HG03565 (cell line): Measurements from ENCODE around the gene TMBIM6.
"Not testable (repeated sequence)": the region's sequence is repeated elsewhere in the genome, so short reads cannot be mapped to it uniquely, and the experiment has no call there.

Experiments used
- ATAC-seq: cut with Tn5 transposase; IDR thresholded peaks from one replicate; pipeline ENCODE4 v1.9.1; 2021; ENCODE audit warnings: mild to moderate bottlenecking, moderate library complexity; ENCODE audit not compliant: unreplicated experiment

TMBIM6 gene

GRCh38 chr12:49776413-49776812 lies 35.1 kb downstream of the TMBIM6 start:
- no peak for ATAC-seq

GRCh38 chr12:49776858-49777257 lies 35.5 kb downstream of the TMBIM6 start:
- no peak for ATAC-seq

- no peak for ATAC-seq
Observed at GRCh38 chr12:49777341-49777740, 36.0 kb downstream of the TMBIM6 start.

- no peak for ATAC-seq
Observed at GRCh38 chr12:49777800-49778748, 36.7 kb downstream of the TMBIM6 start.

- no peak for ATAC-seq
Observed at GRCh38 chr12:49779581-49779980, 38.2 kb downstream of the TMBIM6 start.

GRCh38 chr12:49780914-49781313 lies 39.6 kb downstream of the TMBIM6 start:
- not testable (repeated sequence) for ATAC-seq

GRCh38 chr12:49783917-49784676 lies 42.7 kb downstream of the TMBIM6 start:
- no peak for ATAC-seq

GRCh38 chr12:49784756-49785409 lies 43.5 kb downstream of the TMBIM6 start:
- no peak for ATAC-seq

GRCh38 chr12:49787672-49788071 lies 46.3 kb downstream of the TMBIM6 start:
- ATAC-seq, result no peak

- no peak for ATAC-seq
Observed at GRCh38 chr12:49789992-49790391, 48.6 kb downstream of the TMBIM6 start.

- ATAC-seq, result no peak
Observed at GRCh38 chr12:49790741-49791555, 49.6 kb downstream of the TMBIM6 start.

- no peak for ATAC-seq
Observed at GRCh38 chr12:49791700-49792099, 50.3 kb downstream of the TMBIM6 start.

GRCh38 chr12:49792181-49792970 lies 51.0 kb downstream of the TMBIM6 start:
- ATAC-seq, result no peak

GRCh38 chr12:49792976-49793580 lies 51.7 kb downstream of the TMBIM6 start:
- no peak for ATAC-seq

- no peak for ATAC-seq
Observed at GRCh38 chr12:49793620-49794019, 52.3 kb downstream of the TMBIM6 start.

- no peak for ATAC-seq
Observed at GRCh38 chr12:49794021-49794420, 52.7 kb downstream of the TMBIM6 start.

GRCh38 chr12:49794811-49795653 lies 53.7 kb downstream of the TMBIM6 start:
- ATAC-seq, result no peak

- ATAC-seq, result no peak
Observed at GRCh38 chr12:49795654-49796105, 54.3 kb downstream of the TMBIM6 start.
